Effector memory CD4-positive, alpha-beta T cell (primary cell): ENCODE results near the gene NTN1.

Source experiments
- DNase-seq, 3 donors: peaks; one replicate each; pipeline ENCODE4 v3.0.0-alpha.2; 2020
- H3K27ac ChIP-seq: 2 replicates; pipeline ENCODE4 v1.7.0; 2013; ENCODE audit warnings: mild to moderate bottlenecking, low read length, moderate library complexity; ENCODE audit not compliant: insufficient read depth, poor library complexity, severe bottlenecking
- H3K27me3 ChIP-seq: replicated peaks from 2 replicates; pipeline ENCODE4 v1.7.0; 2013; ENCODE audit warnings: mild to moderate bottlenecking, low read length; ENCODE audit not compliant: insufficient read depth, control insufficient read depth, poor library complexity, severe bottlenecking
- H3K36me3 ChIP-seq: 2 replicates; pipeline ENCODE4 v1.7.0; 2013; ENCODE audit warnings: mild to moderate bottlenecking, low read length, moderate library complexity; ENCODE audit not compliant: control insufficient read depth, insufficient read depth
- H3K4me1 ChIP-seq: 2 replicates; pipeline ENCODE4 v1.7.0; 2013; ENCODE audit warnings: low read length, mild to moderate bottlenecking; ENCODE audit not compliant: control insufficient read depth, insufficient read depth, poor library complexity, severe bottlenecking
- H3K4me3 ChIP-seq: 2 replicates; pipeline ENCODE4 v1.7.0; 2013; ENCODE audit warnings: low read length, low read depth, mild to moderate bottlenecking; ENCODE audit not compliant: insufficient read depth, poor library complexity, severe bottlenecking
- H3K9me3 ChIP-seq: 2 replicates; pipeline ENCODE4 v1.7.0; 2013; ENCODE audit warnings: mild to moderate bottlenecking, low read length, moderate library complexity; ENCODE audit not compliant: control insufficient read depth

NTN1 gene

GRCh38 chr17:9202532-9202931 is 181.2 kb downstream of the NTN1 start:
- H3K27me3 ChIP-seq: no peaks in the 10 kb centered on the region
- no peaks in the 10 kb centered on the region for H3K4me1 ChIP-seq
- no peaks in the 10 kb centered on the region for H3K36me3 ChIP-seq
- no peak overlapping the region for H3K4me3 ChIP-seq
- no peaks in the 10 kb centered on the region for H3K9me3 ChIP-seq
- DNase-seq: no peak
- H3K27ac ChIP-seq: no peak overlapping the region

GRCh38 chr17:9203771-9204425 is 182.6 kb downstream of the NTN1 start:
- Histone ChIP-seq H3K36me3 (no peaks in the 10 kb centered on the region), H3K4me1 (no peaks in the 10 kb centered on the region), H3K27ac (no peak overlapping the region), H3K27me3 (no peaks in the 10 kb centered on the region), H3K4me3 (no peak overlapping the region), H3K9me3 (no peaks in the 10 kb centered on the region)
- no peak for DNase-seq

DNA sequence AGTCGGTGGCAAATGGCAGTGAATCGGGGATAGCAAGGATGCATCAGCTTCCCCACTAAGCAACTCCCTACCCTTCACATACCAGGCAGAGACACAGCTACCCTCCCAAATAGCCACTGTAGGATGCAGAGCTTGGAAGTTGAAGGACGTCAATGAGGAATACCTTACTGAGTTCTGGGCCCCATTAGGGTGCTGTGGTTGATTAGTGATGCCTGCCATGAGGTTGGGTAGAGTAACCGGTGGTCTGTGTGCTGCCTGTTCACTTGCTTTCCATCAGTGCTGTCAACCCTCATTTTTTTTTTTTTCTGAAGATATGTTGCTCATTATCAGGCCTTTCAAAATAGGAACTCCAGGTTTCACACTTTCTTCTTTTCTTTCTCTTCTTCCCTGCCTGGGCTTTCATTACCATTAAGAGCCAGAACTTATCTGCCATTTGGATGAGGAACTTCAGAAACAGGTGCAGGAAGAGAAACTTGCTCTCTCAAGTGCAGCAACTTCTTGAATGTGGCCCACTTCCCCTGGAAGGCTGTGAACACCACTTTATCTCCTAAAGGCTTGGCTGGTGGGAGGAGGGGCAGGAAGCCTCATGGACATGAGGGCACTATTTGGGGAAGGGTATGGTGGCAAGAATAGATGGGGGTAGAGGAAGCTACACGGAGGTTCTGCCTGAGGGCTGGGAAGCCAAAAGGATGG is 183.5 kb downstream of the NTN1 start:
- Histone ChIP-seq H3K27ac (no peak overlapping the region), H3K9me3 (no peaks in the 10 kb centered on the region), H3K36me3 (no peaks in the 10 kb centered on the region), H3K4me1 (no peaks in the 10 kb centered on the region), H3K27me3 (no peaks in the 10 kb centered on the region), H3K4me3 (no peak overlapping the region)
- no peak for DNase-seq

GRCh38 chr17:9205520-9206409 is 184.5 kb downstream of the NTN1 start:
- no peaks in the 10 kb centered on the region for H3K4me1 ChIP-seq
- no peak overlapping the region for H3K4me3 ChIP-seq
- no peak overlapping the region for H3K27ac ChIP-seq
- no peaks in the 10 kb centered on the region for H3K27me3 ChIP-seq
- no peak for DNase-seq
- H3K9me3 ChIP-seq: no peaks in the 10 kb centered on the region
- H3K36me3 ChIP-seq: no peaks in the 10 kb centered on the region

GRCh38 chr17:9206410-9206703 is 185.0 kb downstream of the NTN1 start:
- DNase-seq: no peak
- Histone ChIP-seq H3K4me1 (no peaks in the 10 kb centered on the region), H3K27me3 (no peaks in the 10 kb centered on the region), H3K9me3 (no peaks in the 10 kb centered on the region), H3K4me3 (no peak overlapping the region), H3K36me3 (no peaks in the 10 kb centered on the region), H3K27ac (no peak overlapping the region)

DNA sequence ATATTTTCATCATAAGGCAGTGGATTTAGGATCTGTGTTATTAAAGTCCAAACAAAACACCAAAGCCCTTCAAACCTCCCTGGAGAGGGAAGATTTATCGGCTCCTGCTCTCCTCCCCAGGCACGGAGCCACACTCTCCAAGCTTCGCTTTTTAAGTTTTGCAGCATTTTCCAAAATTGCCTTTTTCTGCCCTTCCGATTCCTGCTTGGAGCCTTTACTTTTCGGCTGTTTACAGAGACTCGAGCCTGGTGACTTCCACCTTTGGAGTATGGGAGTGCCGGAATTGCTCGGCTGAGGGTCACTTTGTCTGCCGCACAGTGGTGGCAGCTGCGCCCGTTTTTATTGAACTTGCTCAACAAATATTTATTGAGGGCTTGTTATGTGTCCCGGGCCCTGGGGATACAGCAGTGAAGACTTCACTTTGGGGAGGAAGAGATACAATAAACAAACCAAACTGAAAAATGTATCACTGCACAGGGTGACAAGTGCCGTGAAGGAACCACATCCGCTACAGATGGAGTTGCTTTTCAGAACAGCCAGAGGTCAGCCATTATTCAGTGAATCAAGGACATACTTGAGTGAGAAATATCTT is 185.5 kb downstream of the NTN1 start:
- H3K27ac ChIP-seq: no peak overlapping the region
- no peaks in the 10 kb centered on the region for H3K9me3 ChIP-seq
- H3K4me1 ChIP-seq: no peaks in the 10 kb centered on the region
- no peak overlapping the region for H3K4me3 ChIP-seq
- H3K27me3 ChIP-seq: no peaks in the 10 kb centered on the region
- DNase-seq: no peak
- H3K36me3 ChIP-seq: no peaks in the 10 kb centered on the region

- Histone ChIP-seq H3K4me3 (no peak overlapping the region), H3K9me3 (no peaks in the 10 kb centered on the region), H3K27me3 (no peaks in the 10 kb centered on the region), H3K27ac (no peak overlapping the region), H3K4me1 (no peaks in the 10 kb centered on the region), H3K36me3 (no peaks in the 10 kb centered on the region)
- no peak for DNase-seq
Observed at GRCh38 chr17:9208381-9209105, 187.2 kb downstream of the NTN1 start.

DNA sequence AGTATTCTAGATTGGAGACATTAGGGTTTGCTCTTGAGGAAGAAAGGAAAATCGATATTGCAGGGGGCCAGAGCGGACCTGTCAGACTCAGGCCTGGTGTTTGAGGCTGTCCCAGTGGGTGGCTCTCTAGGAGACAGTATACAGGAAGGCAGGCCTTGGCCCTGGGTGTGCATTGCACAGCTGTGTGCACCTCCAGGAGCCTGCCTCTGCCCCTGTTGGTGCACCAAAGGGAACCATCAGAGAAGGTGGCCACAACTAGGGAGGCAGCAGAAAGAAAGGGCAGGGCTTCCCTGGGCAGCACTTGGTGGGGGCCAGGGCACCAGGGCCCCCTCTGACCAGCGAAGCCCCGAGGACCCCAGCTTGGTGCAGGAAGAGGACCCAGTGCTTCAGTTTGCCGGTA is 188.0 kb downstream of the NTN1 start:
- no peaks in the 10 kb centered on the region for H3K4me1 ChIP-seq
- H3K4me3 ChIP-seq: no peak overlapping the region
- DNase-seq: no peak
- H3K9me3 ChIP-seq: no peaks in the 10 kb centered on the region
- H3K27me3 ChIP-seq: no peaks in the 10 kb centered on the region
- H3K27ac ChIP-seq: no peak overlapping the region
- H3K36me3 ChIP-seq: no peaks in the 10 kb centered on the region

DNA sequence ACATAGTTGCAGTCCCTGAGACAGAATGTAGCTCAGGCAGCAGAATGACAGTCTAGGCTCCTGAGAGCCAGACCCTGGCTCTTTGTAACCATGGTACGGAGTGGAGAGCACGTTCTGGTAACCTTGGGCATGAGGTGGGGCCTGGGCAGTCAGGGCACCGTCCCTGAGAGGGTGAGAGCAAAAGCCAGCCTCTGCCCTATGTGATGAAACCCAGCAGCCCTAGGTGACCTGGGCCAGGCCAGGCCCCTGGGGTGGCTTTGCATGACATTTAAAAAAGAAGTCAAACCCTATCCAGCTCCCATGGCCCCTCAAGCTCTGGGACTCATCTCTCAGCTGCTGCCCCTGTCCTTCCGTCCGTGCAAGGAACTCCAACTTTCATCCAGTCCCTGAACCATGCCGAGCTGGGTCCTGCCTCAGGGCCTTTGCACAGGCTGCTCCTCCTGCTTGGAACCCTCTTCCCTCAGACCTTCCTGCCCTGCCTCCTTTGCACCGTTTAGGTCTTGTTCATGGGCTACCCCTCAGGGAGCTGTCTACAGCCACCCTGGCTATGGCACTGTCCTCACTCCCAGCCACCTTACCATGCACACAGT is 188.6 kb downstream of the NTN1 start:
- no peak overlapping the region for H3K4me3 ChIP-seq
- no peak for DNase-seq
- no peaks in the 10 kb centered on the region for H3K9me3 ChIP-seq
- H3K27me3 ChIP-seq: no peaks in the 10 kb centered on the region
- no peaks in the 10 kb centered on the region for H3K4me1 ChIP-seq
- no peaks in the 10 kb centered on the region for H3K36me3 ChIP-seq
- no peak overlapping the region for H3K27ac ChIP-seq
